Mesenteric fat pad (tissue), 1 donor: Measurements from ENCODE around the gene PAF1. TPM values are rescaled to one million over a fixed set of nuclear protein-coding genes. Genes with fewer than 3 reads are reported as not detected.
A peak's percentile ranks its signal among the peaks of the same experiment; 100 is the strongest.

Experiments used
- DNase-seq: peaks from one replicate; pipeline ENCODE4 v3.0.0-alpha.2; 2020; ENCODE audit warnings: low spot score
- total RNA-seq: library from RNA; stranded (reverse); fragmentation: NEBNext Ultra II Directional; extraction: Animal tissue kit (Norgen Biotek cat#: 25700); gene quantifications from one replicate; pipeline ENCODE4 v1.2.1, GENCODE V29; 2021
- donor health status: DM: yes; HTN: yes; CAD: no.

Gene PAF1
- total RNA-seq, 1 donor from 2014 or later, result 29.7 TPM

- no peak for DNase-seq
Observed at GRCh38 chr19:39417463-39418181, 26.7 kb upstream of the PAF1 start.

GRCh38 chr19:39416152-39417120, 25.5 kb upstream of the PAF1 start:
- no peak for DNase-seq

GRCh38 chr19:39415111-39416046, 24.5 kb upstream of the PAF1 start:
- DNase-seq, result no peak

- no peak for DNase-seq
Observed at GRCh38 chr19:39413911-39414608, 23.2 kb upstream of the PAF1 start.

GRCh38 chr19:39413272-39413910, 22.5 kb upstream of the PAF1 start:
- DNase-seq, result no peak

GRCh38 chr19:39412867-39413271, 22.0 kb upstream of the PAF1 start:
- no peak for DNase-seq

GRCh38 chr19:39412100-39412866, 21.4 kb upstream of the PAF1 start, which contains the start of gene PLEKHG2:
PLEKHG2 (plus strand) TSS chr19:39412669; CDS start chr19:39414087, 1,418 bp downstream.
- DNase-seq, result peak; percentile 99

GRCh38 chr19:39411832-39412099, 20.9 kb upstream of the PAF1 start:
- no peak for DNase-seq

GRCh38 chr19:39411081-39411831, 20.4 kb upstream of the PAF1 start:
- DNase-seq, result no peak

GRCh38 chr19:39410831-39411080, 19.9 kb upstream of the PAF1 start:
- DNase-seq, result no peak

GRCh38 chr19:39410017-39410830, 19.3 kb upstream of the PAF1 start:
- DNase-seq, result peak; percentile 95

GRCh38 chr19:39409208-39410016, 18.5 kb upstream of the PAF1 start:
- peak; percentile 98 for DNase-seq

- DNase-seq, result no peak
Observed at GRCh38 chr19:39408392-39409207, 17.7 kb upstream of the PAF1 start.

GRCh38 chr19:39407660-39408391, 16.9 kb upstream of the PAF1 start:
- no peak for DNase-seq

- no peak for DNase-seq
Observed at GRCh38 chr19:39407410-39407659, 16.4 kb upstream of the PAF1 start.
